ENCODE data around the gene MAP3K12. TPM values are rescaled to one million over a fixed set of nuclear protein-coding genes. Genes with fewer than 3 reads are reported as not detected.

MAP3K12 gene
- total RNA-seq, 1 experiment from 2014 or later: 21.9 TPM

DNA sequence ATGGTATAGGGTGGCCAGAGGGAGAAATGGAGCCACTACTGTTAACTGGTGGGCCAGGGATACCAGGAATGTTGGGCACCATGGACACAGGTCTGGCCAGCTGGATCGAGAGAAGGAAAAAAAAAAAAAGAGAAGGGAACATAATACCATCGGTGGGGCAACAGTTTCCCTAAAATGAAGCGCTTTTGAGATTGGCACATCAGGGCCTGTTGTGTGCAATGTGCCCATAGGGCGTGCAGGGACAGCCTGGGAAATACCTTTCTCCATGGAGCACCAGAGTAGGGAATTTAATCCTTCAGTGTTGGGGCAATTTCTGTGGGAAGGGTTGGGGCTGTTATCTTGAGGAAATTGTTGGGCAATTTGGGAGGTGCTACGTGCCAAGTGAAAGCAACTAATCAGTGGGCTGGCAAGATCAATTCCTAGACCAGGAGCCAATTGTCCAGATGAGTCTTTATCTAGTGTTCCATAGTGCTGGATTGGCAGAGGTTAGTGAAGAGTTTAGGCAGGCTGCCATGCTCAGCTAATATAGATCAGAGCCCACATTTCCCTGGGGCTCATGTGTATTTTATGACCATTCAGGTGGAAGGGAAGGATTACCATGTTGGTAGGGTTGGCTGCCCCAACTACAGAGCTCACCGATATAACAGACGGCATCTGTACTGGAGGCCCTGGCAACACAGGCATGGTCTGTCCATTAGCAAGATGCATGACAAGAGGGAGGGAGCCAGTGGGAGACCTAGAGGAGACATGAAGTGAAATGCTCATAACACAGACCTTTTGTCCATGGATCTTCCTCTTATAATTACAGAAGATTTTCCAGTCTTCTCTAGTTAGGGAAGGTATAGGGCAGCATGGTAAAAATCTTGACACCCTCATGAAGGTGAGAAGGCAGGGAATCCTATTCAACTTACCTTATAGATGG is 33.5 kb upstream of the MAP3K12 start:
- Histone ChIP-seq H3K4me2 (ENCODE audit: low read depth, low read length, poor library complexity, severe bottlenecking) (no peak overlapping the region), H3K9me3 (ENCODE audit: low read length) (no peaks in the 10 kb centered on the region), H3K36me3 (ENCODE audit: insufficient read depth, low read length) (peaks cover 40% of the 10 kb centered on the region), H3K27me3 (ENCODE audit: low read length) (no peaks in the 10 kb centered on the region), H2AFZ (ENCODE audit: low read length) (no peak overlapping the region), H3K4me1 (ENCODE audit: low read length) (no peaks in the 10 kb centered on the region), H3K9me2 (replicated peaks; ENCODE audit: insufficient read depth, low read length) (no peaks in the 10 kb centered on the region), H3K9ac (ENCODE audit: low read length) (no peak overlapping the region), H3K4me3 (ENCODE audit: low read length) (no peak overlapping the region), H4K20me1 (ENCODE audit: insufficient read depth, low read depth, low read length) (no peaks in the 10 kb centered on the region), H3K79me2 (ENCODE audit: low read length) (no peaks in the 10 kb centered on the region), H3K27ac (ENCODE audit: low read length) (no peak overlapping the region)
- DNase-seq: no peak

DNA sequence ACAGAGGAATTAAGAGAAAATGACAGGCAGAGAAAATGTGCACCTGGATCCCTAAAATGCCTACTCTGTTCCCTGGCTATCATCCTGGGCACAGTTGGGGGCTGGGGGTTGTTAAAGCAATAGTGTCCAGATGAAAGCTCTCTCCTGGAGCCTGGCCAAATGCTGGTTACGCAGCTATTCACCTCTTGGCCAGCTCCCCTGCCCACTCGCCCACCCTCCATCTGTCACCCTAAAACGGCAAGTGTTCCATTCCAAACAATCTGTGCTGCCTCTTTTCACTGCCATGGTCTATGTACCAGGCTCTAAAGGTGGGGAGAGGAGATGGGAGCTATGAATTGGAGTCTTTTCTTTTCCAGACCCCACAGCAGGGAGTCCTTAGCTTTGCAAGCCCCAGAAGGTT is 32.8 kb upstream of the MAP3K12 start:
- Histone ChIP-seq H3K4me3 (ENCODE audit: low read length) (no peak overlapping the region), H3K9me2 (replicated peaks; ENCODE audit: insufficient read depth, low read length) (no peaks in the 10 kb centered on the region), H3K4me2 (ENCODE audit: low read depth, low read length, poor library complexity, severe bottlenecking) (no peak overlapping the region), H3K27ac (ENCODE audit: low read length) (no peak overlapping the region), H4K20me1 (ENCODE audit: insufficient read depth, low read depth, low read length) (no peaks in the 10 kb centered on the region), H2AFZ (ENCODE audit: low read length) (no peak overlapping the region), H3K9ac (ENCODE audit: low read length) (no peak overlapping the region), H3K79me2 (ENCODE audit: low read length) (no peaks in the 10 kb centered on the region), H3K9me3 (ENCODE audit: low read length) (no peaks in the 10 kb centered on the region), H3K36me3 (ENCODE audit: insufficient read depth, low read length) (peaks cover 36% of the 10 kb centered on the region), H3K27me3 (ENCODE audit: low read length) (no peaks in the 10 kb centered on the region), H3K4me1 (ENCODE audit: low read length) (no peaks in the 10 kb centered on the region)
- DNase-seq: no peak

- no peak overlapping the region for H3K4me2 ChIP-seq (ENCODE audit: low read depth, low read length, poor library complexity, severe bottlenecking)
These were observed 31.7 kb upstream of the MAP3K12 start for GRCh38 chr12:53530920-53531319.

DNA sequence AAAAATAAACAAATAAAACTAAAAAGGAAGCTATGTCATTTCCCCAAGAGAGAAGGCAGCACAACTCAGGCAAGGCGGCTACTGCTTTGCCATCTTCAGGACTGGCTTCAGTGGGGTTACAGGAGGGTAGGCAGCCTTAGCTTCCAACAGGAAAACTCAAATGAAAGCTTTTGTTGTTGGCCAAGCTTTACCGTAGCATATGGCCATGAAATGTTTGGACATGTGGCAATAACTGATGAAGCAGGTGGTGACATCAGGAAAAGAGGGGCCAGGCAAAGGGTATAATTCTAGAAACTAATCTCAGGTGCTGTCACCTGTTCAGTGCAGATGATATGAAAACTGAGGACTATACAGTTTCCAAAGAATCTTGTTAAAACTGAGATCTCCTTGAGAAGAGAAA is 30.8 kb upstream of the MAP3K12 start:
- no peak overlapping the region for H2AFZ ChIP-seq (ENCODE audit: low read length)
- no peaks in the 10 kb centered on the region for H3K79me2 ChIP-seq (ENCODE audit: low read length)
- H3K27me3 ChIP-seq (ENCODE audit: low read length): no peaks in the 10 kb centered on the region
- no peaks in the 10 kb centered on the region for H3K9me2 ChIP-seq (replicated peaks; ENCODE audit: insufficient read depth, low read length)
- H3K4me2 ChIP-seq (ENCODE audit: low read depth, low read length, poor library complexity, severe bottlenecking): no peak overlapping the region
- no peak overlapping the region for H3K4me3 ChIP-seq (ENCODE audit: low read length)
- H3K4me1 ChIP-seq (ENCODE audit: low read length): no peaks in the 10 kb centered on the region
- no peaks in the 10 kb centered on the region for H3K9me3 ChIP-seq (ENCODE audit: low read length)
- no peak for DNase-seq
- peaks cover 35% of the 10 kb centered on the region for H3K36me3 ChIP-seq (ENCODE audit: insufficient read depth, low read length)
- no peak overlapping the region for H3K9ac ChIP-seq (ENCODE audit: low read length)
- no peaks in the 10 kb centered on the region for H4K20me1 ChIP-seq (ENCODE audit: insufficient read depth, low read depth, low read length)
- no peak overlapping the region for H3K27ac ChIP-seq (ENCODE audit: low read length)

More at GRCh38 chr12:53530920-53531319, 31.7 kb upstream of the MAP3K12 start:
- no peaks in the 10 kb centered on the region for H3K4me1 ChIP-seq (ENCODE audit: low read length)
- H3K79me2 ChIP-seq (ENCODE audit: low read length): no peaks in the 10 kb centered on the region
- no peak for DNase-seq
- H3K9ac ChIP-seq (ENCODE audit: low read length): no peak overlapping the region
- H3K4me3 ChIP-seq (ENCODE audit: low read length): no peak overlapping the region
- no peak overlapping the region for H2AFZ ChIP-seq (ENCODE audit: low read length)
- H3K27me3 ChIP-seq (ENCODE audit: low read length): no peaks in the 10 kb centered on the region
- H3K9me3 ChIP-seq (ENCODE audit: low read length): no peaks in the 10 kb centered on the region
- H3K9me2 ChIP-seq (replicated peaks; ENCODE audit: insufficient read depth, low read length): no peaks in the 10 kb centered on the region
- H3K36me3 ChIP-seq (ENCODE audit: insufficient read depth, low read length): peaks cover 36% of the 10 kb centered on the region
- H4K20me1 ChIP-seq (ENCODE audit: insufficient read depth, low read depth, low read length): no peaks in the 10 kb centered on the region
- no peak overlapping the region for H3K27ac ChIP-seq (ENCODE audit: low read length)

GRCh38 chr12:53524476-53524875 is 25.2 kb upstream of the MAP3K12 start:
- H3K79me2 ChIP-seq (ENCODE audit: low read length): 0 out of 2 replicates have a peak, but pooled peaks cover 2% of the 10 kb centered on the region
- no peak overlapping the region for H2AFZ ChIP-seq (ENCODE audit: low read length)
- no peaks in the 10 kb centered on the region for H3K4me1 ChIP-seq (ENCODE audit: low read length)
- H3K9me3 ChIP-seq (ENCODE audit: low read length): no peaks in the 10 kb centered on the region
- H3K27ac ChIP-seq (ENCODE audit: low read length): no peak overlapping the region
- no peaks in the 10 kb centered on the region for H3K27me3 ChIP-seq (ENCODE audit: low read length)
- no peaks in the 10 kb centered on the region for H4K20me1 ChIP-seq (ENCODE audit: insufficient read depth, low read depth, low read length)
- H3K4me2 ChIP-seq (ENCODE audit: low read depth, low read length, poor library complexity, severe bottlenecking): no peak overlapping the region
- no peak overlapping the region for H3K4me3 ChIP-seq (ENCODE audit: low read length)
- H3K36me3 ChIP-seq (ENCODE audit: insufficient read depth, low read length): peaks cover 33% of the 10 kb centered on the region; the same call in 1 of the 2 replicates
- no peak overlapping the region for H3K9ac ChIP-seq (ENCODE audit: low read length)
- no peaks in the 10 kb centered on the region for H3K9me2 ChIP-seq (replicated peaks; ENCODE audit: insufficient read depth, low read length)
- DNase-seq: no peak

DNA sequence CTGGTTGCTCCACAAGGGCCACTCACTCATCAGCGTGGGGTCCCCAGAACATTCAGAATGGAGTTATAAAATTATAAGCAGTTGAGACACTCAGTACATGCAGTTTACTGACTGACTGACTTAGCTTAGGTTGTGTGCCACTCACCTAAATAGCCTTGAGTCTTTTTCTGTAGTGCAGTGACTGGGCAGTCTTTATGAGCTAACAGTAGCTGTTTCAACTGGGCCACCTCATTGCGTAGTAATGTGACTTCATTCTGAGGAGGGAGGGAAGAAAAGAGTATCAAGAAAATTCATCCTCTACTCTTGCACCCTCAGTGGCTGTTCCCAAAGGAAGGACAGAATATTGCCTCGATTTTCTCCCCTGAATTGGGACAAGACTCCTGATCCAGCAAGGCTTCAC is 23.9 kb upstream of the MAP3K12 start:
- no peak overlapping the region for H3K4me2 ChIP-seq (ENCODE audit: low read depth, low read length, poor library complexity, severe bottlenecking)
- no peaks in the 10 kb centered on the region for H3K4me1 ChIP-seq (ENCODE audit: low read length)
- H3K9ac ChIP-seq (ENCODE audit: low read length): no peak overlapping the region
- no peaks in the 10 kb centered on the region for H3K27me3 ChIP-seq (ENCODE audit: low read length)
- H2AFZ ChIP-seq (ENCODE audit: low read length): no peak overlapping the region
- H3K9me2 ChIP-seq (replicated peaks; ENCODE audit: insufficient read depth, low read length): no peaks in the 10 kb centered on the region
- H3K27ac ChIP-seq (ENCODE audit: low read length): no peak overlapping the region
- 0 out of 2 replicates have a peak, but pooled peaks cover 2% of the 10 kb centered on the region for H3K79me2 ChIP-seq (ENCODE audit: low read length)
- DNase-seq: no peak
- H4K20me1 ChIP-seq (ENCODE audit: insufficient read depth, low read depth, low read length): no peaks in the 10 kb centered on the region
- no peaks in the 10 kb centered on the region for H3K9me3 ChIP-seq (ENCODE audit: low read length)
- H3K36me3 ChIP-seq (ENCODE audit: insufficient read depth, low read length): peaks cover 33% of the 10 kb centered on the region; the same call in 1 of the 2 replicates
- no peak overlapping the region for H3K4me3 ChIP-seq (ENCODE audit: low read length)

- H3K4me1 ChIP-seq (ENCODE audit: low read length): no peaks in the 10 kb centered on the region
- DNase-seq: no peak
- H3K9me2 ChIP-seq (replicated peaks; ENCODE audit: insufficient read depth, low read length): no peaks in the 10 kb centered on the region
- no peak overlapping the region for H2AFZ ChIP-seq (ENCODE audit: low read length)
- H3K27ac ChIP-seq (ENCODE audit: low read length): no peak overlapping the region
- no peak overlapping the region for H3K4me3 ChIP-seq (ENCODE audit: low read length)
- no peaks in the 10 kb centered on the region for H3K79me2 ChIP-seq (ENCODE audit: low read length)
- no peaks in the 10 kb centered on the region for H4K20me1 ChIP-seq (ENCODE audit: insufficient read depth, low read depth, low read length)
- no peaks in the 10 kb centered on the region for H3K9me3 ChIP-seq (ENCODE audit: low read length)
- no peak overlapping the region for H3K9ac ChIP-seq (ENCODE audit: low read length)
- no peaks in the 10 kb centered on the region for H3K27me3 ChIP-seq (ENCODE audit: low read length)
- no peak overlapping the region for H3K4me2 ChIP-seq (ENCODE audit: low read depth, low read length, poor library complexity, severe bottlenecking)
- peaks cover 35% of the 10 kb centered on the region for H3K36me3 ChIP-seq (ENCODE audit: insufficient read depth, low read length)
These were observed 19.1 kb upstream of the MAP3K12 start for GRCh38 chr12:53518381-53518780.

GRCh38 chr12:53516758-53517455 is 17.6 kb upstream of the MAP3K12 start:
- Histone ChIP-seq H3K79me2 (ENCODE audit: low read length) (no peaks in the 10 kb centered on the region), H2AFZ (ENCODE audit: low read length) (no peak overlapping the region), H3K9me3 (ENCODE audit: low read length) (no peaks in the 10 kb centered on the region), H3K27me3 (ENCODE audit: low read length) (no peaks in the 10 kb centered on the region), H4K20me1 (ENCODE audit: insufficient read depth, low read depth, low read length) (no peaks in the 10 kb centered on the region), H3K4me2 (ENCODE audit: low read depth, low read length, poor library complexity, severe bottlenecking) (no peak overlapping the region), H3K9me2 (replicated peaks; ENCODE audit: insufficient read depth, low read length) (no peaks in the 10 kb centered on the region), H3K4me1 (ENCODE audit: low read length) (no peaks in the 10 kb centered on the region), H3K27ac (ENCODE audit: low read length) (no peak overlapping the region), H3K36me3 (ENCODE audit: insufficient read depth, low read length) (peaks cover 33% of the 10 kb centered on the region), H3K4me3 (ENCODE audit: low read length) (no peak overlapping the region), H3K9ac (ENCODE audit: low read length) (no peak overlapping the region)
- DNase-seq: no peak
